Activated CD8-positive, alpha-beta memory T cell treated with anti-CD3 and anti-CD28 coated beads, Interleukin-2, amount 50 U/mL, for 24 hours (primary cell): Measurements from ENCODE around the gene BICRA.

Source experiments
- DNase-seq: peaks from one replicate; pipeline ENCODE4 v3.0.0-alpha.2; 2020; ENCODE audit errors: extremely low read depth

BICRA gene

DNA sequence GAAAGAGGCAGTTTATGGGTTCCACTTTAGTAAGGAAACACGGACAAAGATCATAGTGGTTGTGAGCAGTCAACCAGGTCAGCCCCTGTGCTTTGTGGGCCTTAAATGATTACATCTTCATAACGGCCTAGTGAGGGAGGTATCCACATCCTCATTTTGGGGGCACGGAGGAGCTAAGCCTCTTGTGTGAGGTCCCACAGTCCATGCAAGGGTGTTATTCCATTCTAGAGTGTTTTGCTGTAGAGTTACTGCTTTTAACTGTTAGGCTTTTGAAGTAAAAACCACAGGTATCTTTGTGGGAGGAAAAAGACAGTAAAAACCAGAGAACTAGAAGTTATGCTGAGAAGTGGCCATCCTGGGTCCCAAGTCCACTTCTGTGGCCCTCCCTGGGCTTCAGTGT, 140.4 kb downstream of the BICRA start:
- no peak for DNase-seq

DNA sequence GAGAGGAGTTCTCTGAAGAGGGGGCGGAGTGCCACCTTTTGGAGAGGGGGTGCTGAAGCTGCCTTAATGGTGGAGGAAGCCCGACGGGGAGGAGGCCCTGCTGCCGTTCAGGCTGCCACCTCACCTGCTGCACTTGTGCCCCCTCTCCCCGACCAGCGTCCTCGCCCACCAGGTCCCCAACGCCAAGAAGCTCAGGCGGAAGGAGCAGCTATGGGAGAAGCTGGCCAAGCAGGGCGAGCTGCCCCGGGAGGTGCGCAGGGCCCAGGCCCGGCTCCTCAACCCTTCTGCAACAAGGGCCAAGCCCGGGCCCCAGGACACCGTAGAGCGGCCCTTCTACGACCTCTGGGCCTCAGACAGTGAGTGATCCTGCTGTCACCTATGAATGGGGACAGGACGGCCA, 141.8 kb downstream of the BICRA start:
- DNase-seq, result no peak

DNA sequence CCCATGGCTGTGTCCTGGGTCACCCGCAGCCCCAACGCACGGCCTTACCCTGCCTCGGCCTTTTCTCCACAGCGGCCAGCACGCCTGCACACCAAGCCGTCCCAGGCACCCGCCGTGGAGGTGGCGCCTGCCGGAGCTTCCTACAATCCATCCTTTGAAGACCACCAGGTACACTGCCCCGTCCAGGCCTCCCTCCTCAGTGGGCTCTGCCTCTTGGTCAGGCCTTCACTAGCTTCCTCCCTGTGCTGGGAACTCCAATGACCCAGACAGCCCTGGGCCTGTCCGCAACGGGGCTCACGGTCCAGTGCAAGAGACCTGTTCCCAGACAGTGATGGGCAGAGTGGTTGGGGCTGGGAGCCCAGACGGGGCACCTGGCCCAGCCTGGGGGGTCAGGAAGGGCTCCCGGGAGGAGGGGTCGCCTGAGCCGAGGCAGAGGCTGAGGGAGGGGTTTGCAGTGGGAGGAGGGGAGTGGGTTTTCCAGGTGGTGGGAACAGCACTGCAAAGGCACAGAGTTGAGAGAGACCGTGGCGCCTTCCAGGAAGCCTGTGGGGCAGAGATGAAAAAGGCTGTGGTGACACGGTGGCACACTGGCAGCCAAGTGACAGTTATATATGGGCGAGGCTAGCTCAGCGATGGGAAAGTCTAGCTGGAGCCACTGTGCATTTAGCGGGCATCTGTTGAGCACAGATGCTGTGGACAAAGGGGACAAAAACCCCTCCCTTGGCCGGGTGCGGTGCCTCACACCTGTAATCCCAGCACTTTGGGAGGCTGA, 143.7 kb downstream of the BICRA start:
- DNase-seq, result no peak
